CD1c-positive myeloid dendritic cell (primary cell): ENCODE measurements around the gene PI16.

Experiments
- DNase-seq: peaks from one replicate; pipeline ENCODE4 v3.0.0-alpha.2; 2016; ENCODE audit errors: extremely low spot score

The PI16 gene

GRCh38 chr6:36999751-37000125 lies 45.2 kb downstream of the PI16 start:
- DNase-seq, result no peak

- DNase-seq, result no peak
Observed at GRCh38 chr6:37004044-37004980, 49.8 kb downstream of the PI16 start.

GRCh38 chr6:37005061-37005810 lies 50.7 kb downstream of the PI16 start, which contains the start of gene FGD2:
TSS of gene FGD2 (plus strand) at chr6:37005655. CDS start at chr6:37005818, 163 bp downstream.
- peak; percentile 72 for DNase-seq

- DNase-seq, result peak; percentile 33
Observed at GRCh38 chr6:37005827-37006567, 51.5 kb downstream of the PI16 start.

GRCh38 chr6:37006793-37007339 lies 52.3 kb downstream of the PI16 start:
- peak; percentile 55 for DNase-seq

GRCh38 chr6:37007340-37008043 lies 53.0 kb downstream of the PI16 start:
- DNase-seq, result peak; percentile 91

GRCh38 chr6:37008484-37009465 lies 54.2 kb downstream of the PI16 start:
- peak; percentile 88 for DNase-seq

GRCh38 chr6:37010402-37010892 lies 55.9 kb downstream of the PI16 start:
- DNase-seq, result no peak

- no peak for DNase-seq
Observed at GRCh38 chr6:37011656-37012378, 57.3 kb downstream of the PI16 start.

- no peak for DNase-seq
Observed at GRCh38 chr6:37013516-37014491, 59.3 kb downstream of the PI16 start.
